Right lobe of liver (tissue), 6 donors: ENCODE data around the gene DNAH14. TPM values are rescaled to one million over a fixed set of nuclear protein-coding genes. Genes with fewer than 3 reads are reported as not detected.
A peak's percentile ranks its signal among the peaks of the same experiment; 100 is the strongest.

Experiments used
- ATAC-seq, 4 donors: fragments of 200-7000 bp; cut with Tn5 transposase; one replicate each; pipeline ENCODE4 v1.9.1; 2020; ENCODE audit warnings: mild to moderate bottlenecking in 4 of 4, moderate library complexity in 4 of 4
- DNase-seq, 3 donors: peaks; one replicate each; pipeline ENCODE4 v3.0.0-alpha.2; 2020
- H3K27ac ChIP-seq, 3 donors: fragments of 200-600 bp; one replicate each; pipeline ENCODE4 v1.8.0; 2022
- H3K27me3 ChIP-seq, 2 donors: fragments of 200-600 bp; one replicate each; pipeline ENCODE4 v1.8.0; 2022
- H3K36me3 ChIP-seq, 4 donors: fragments of 200-600 bp; sonication (generic) in 1 of 4; one replicate each; pipeline versions ENCODE4 v1.5.1 to v1.8.0; 2017 to 2022; ENCODE audit warnings: control low read depth in 1 of 4
- H3K4me1 ChIP-seq, 4 donors: fragments of 200-600 bp; sonication (generic) in 1 of 4; one replicate each; pipeline versions ENCODE4 v1.5.1 to v1.8.0; 2017 to 2022; ENCODE audit warnings: control low read depth in 1 of 4
- H3K4me3 ChIP-seq, 3 donors: fragments of 200-600 bp; one replicate each; pipeline ENCODE4 v1.8.0; 2022
- H3K9me3 ChIP-seq, 4 donors: fragments of 200-600 bp; sonication (generic) in 1 of 4; one replicate each; pipeline versions ENCODE4 v1.5.1 to v1.8.0; 2017 to 2022; ENCODE audit warnings: control low read depth in 1 of 4
- POLR2A ChIP-seq: fragments of 450-650 bp; IDR thresholded peaks from one replicate; pipeline ENCODE4 v1.6.1; 2017; ENCODE audit warnings: antibody characterized with exemption, mild to moderate bottlenecking
- WGBS: methylation state at CpG from one replicate; pipeline ENCODE4 v1.1.6; 2018; ENCODE audit warnings: low coverage, low lambda C conversion rate; ENCODE audit not compliant: insufficient coverage; ENCODE audit errors: missing lambda C conversion rate; 5-methylcytosine and 5-hydroxymethylcytosine counted together
- intact Hi-C, 2 donors: fragments of 100-400 bp; cut with DNase I; formaldehyde crosslinking; loops; one replicate each; pipeline versions ENCODE4 v1.11.2 to v1.14.1; 2022
- total RNA-seq, 6 experiments: library from RNA; depleted of rRNA in 2 of 6; stranded (reverse); fragments of >200 nt in 2 of 6; fragmentation: NEBNext Ultra II Directional in 3 of 6; extraction: Animal tissue kit (Norgen Biotek cat#: 25700) in 3 of 6; gene quantifications; one replicate each; pipeline versions ENCODE4 v1.1.0 to v1.2.4, GENCODE V29; 2016 to 2023
- TF ChIP-seq, protein P1 (sequence below), 4 donors: fragments of 200-600 bp in 3 of 4; fragments of 450-650 bp in 1 of 4; IDR thresholded peaks; one replicate each; pipeline versions ENCODE4 v1.5.1 to v1.8.0; 2016 to 2022; ENCODE audit warnings: antibody characterized with exemption in 4 of 4, mild to moderate bottlenecking in 2 of 4
- donor health status: DM: no; HTN: yes; CAD: no.
- donor health status: DM: no; HTN: no; CAD: no.
- donor health status: DM: no; HTN: no; CAD: no.
- donor health status: DM: no; HTN: yes; CAD: no.
- donor health status: DM: no; HTN: yes; CAD: no.

The DNAH14 gene
- total RNA-seq, 6 experiments from 2014 or later = 8.0 to 17.1 (median 9.7) TPM

DNA sequence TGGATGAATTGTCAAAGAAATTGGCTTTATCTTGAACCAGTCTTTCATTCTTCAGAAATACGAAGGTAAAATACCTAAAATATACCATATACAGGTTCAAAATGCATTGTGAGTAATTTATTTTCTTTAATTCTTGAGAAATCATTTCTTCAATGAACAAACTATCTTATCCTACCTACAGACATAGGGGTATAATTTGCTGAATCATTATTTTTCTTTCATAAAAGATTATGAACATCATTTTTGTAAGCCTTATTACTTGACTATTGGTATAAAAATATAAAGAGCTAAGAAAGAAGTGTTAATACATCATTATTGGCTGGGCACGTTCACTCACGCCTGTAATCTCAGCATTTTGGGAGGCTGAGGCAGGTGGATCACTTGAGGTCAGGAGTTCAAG, 167.7 kb downstream of the DNAH14 start:
- DNase-seq (no peak), ATAC-seq (no peak)
- Histone ChIP-seq H3K4me3 (no peak overlapping the region), H3K36me3 (no peaks in the 10 kb centered on the region), H3K9me3 (no peaks in the 10 kb centered on the region), H3K27me3 (no peaks in the 10 kb centered on the region), H3K27ac (no peak overlapping the region), H3K4me1 (no peaks in the 10 kb centered on the region)
- TF ChIP-seq, protein P1, sequence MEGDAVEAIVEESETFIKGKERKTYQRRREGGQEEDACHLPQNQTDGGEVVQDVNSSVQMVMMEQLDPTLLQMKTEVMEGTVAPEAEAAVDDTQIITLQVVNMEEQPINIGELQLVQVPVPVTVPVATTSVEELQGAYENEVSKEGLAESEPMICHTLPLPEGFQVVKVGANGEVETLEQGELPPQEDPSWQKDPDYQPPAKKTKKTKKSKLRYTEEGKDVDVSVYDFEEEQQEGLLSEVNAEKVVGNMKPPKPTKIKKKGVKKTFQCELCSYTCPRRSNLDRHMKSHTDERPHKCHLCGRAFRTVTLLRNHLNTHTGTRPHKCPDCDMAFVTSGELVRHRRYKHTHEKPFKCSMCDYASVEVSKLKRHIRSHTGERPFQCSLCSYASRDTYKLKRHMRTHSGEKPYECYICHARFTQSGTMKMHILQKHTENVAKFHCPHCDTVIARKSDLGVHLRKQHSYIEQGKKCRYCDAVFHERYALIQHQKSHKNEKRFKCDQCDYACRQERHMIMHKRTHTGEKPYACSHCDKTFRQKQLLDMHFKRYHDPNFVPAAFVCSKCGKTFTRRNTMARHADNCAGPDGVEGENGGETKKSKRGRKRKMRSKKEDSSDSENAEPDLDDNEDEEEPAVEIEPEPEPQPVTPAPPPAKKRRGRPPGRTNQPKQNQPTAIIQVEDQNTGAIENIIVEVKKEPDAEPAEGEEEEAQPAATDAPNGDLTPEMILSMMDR (IDR thresholded peaks at IDR 0.05) = no peak
- no peak for TF ChIP-seq POLR2A
- WGBS = 69% methylated on average over 3 of the region's 3 CpGs
- intact Hi-C loops = no loop called here

DNA sequence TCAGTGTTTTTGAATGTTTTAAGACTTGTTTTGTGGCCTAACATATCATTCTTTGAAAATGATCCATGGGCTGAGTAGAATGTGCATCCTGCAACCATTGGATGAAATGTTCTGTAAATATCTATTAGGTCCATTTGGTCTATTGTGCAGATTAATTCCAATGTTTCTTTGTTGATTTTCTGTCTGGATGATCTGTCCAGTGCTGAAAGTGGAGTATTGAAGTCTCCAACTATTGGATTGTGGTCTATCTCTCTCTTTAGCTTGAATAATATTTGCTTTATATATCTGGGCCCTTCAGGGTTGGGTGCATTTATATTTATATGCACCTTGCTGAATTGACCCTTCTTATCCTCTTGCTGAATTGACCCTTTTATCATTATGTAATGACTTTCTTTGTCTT, 181.5 kb downstream of the DNAH14 start:
- TF ChIP-seq POLR2A = no peak
- TF ChIP-seq, protein P1 (IDR thresholded peaks at IDR 0.05) = no peak
- ATAC-seq = no peak
- intact Hi-C loops = no loop called here

DNA sequence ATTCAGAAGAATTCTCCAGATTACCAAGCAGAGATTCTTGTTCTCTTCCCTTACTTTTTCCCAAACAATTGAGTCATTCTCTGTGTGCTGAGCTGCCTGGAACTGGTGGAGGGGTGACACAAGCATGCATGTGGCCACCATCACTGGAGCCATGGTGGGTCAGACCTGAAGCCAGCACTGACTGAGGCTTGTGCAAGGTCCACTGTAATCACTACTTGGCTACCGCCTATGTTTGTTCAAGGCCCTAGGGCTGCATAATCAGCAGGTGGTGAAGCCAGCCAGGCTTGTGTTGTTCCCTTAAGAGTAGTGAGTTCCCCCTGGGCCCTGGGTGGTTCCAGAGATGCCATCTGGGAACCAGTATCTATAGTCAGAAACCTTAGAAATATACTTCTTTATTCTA, 183.8 kb downstream of the DNAH14 start:
- H3K4me1 ChIP-seq = no peaks in the 10 kb centered on the region
- TF ChIP-seq, protein P1 (IDR thresholded peaks at IDR 0.05) = no peak
- no peak for TF ChIP-seq POLR2A
- H3K9me3 ChIP-seq = no peaks in the 10 kb centered on the region
- peak; percentile 51 to 94 (median 65) for ATAC-seq
- no CpG with 5 or more reads among the region's 1 CpG for WGBS
- intact Hi-C loops = no loop called here
- no peaks in the 10 kb centered on the region for H3K27me3 ChIP-seq
- no peaks in the 10 kb centered on the region for H3K36me3 ChIP-seq
- H3K4me3 ChIP-seq = no peak overlapping the region
- peak in 1 of 3 donors; percentile 23 for DNase-seq
- no peak overlapping the region for H3K27ac ChIP-seq

More for the DNA sequence above, 181.5 kb downstream of the DNAH14 start:
- Histone ChIP-seq H3K27ac (no peak overlapping the region), H3K9me3 (no peaks in the 10 kb centered on the region), H3K27me3 (no peaks in the 10 kb centered on the region), H3K4me1 (no peaks in the 10 kb centered on the region), H3K36me3 (no peaks in the 10 kb centered on the region), H3K4me3 (no peak overlapping the region)
- no peak for DNase-seq

DNA sequence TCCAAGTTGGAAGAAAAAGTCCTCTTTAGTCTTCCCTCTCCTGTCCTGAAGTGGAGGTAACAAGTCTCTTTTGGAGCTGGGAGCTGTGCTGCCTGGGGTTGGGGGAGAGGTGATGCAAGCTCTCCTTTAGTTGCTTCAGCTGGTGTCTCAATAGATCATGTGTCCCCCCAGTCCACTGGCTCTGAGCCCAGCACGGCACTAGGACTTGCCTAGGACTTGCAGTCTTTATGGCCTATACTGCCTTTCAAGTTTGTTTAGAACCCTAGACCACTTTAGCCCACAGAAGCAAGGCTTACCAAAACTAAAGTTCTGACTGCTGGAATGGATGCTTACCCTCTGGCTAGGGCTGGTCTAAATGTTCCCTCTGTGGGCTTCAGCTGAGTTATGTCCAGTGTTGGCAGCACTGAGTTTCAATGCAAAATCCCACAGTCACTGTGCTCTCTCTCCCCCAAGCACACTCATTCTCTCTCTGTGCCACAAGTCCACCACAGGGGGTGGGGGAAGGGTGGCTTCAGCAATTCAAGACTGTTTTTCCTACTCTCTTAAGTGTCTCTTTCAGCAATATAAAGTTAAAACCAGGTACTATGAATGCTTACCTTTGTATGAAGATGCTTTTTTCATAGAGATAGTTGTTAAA, 185.0 kb downstream of the DNAH14 start:
- no peak for TF ChIP-seq POLR2A
- TF ChIP-seq, protein P1 (IDR thresholded peaks at IDR 0.05) = no peak
- no peak overlapping the region for H3K4me3 ChIP-seq
- WGBS = 20% methylated on average over 1 of the region's 1 CpG
- intact Hi-C loops = no loop called here
- no peaks in the 10 kb centered on the region for H3K9me3 ChIP-seq
- no peak for ATAC-seq
- no peak overlapping the region for H3K27ac ChIP-seq
- no peaks in the 10 kb centered on the region for H3K4me1 ChIP-seq
- H3K36me3 ChIP-seq = no peaks in the 10 kb centered on the region
- DNase-seq = no peak
- no peaks in the 10 kb centered on the region for H3K27me3 ChIP-seq

DNA sequence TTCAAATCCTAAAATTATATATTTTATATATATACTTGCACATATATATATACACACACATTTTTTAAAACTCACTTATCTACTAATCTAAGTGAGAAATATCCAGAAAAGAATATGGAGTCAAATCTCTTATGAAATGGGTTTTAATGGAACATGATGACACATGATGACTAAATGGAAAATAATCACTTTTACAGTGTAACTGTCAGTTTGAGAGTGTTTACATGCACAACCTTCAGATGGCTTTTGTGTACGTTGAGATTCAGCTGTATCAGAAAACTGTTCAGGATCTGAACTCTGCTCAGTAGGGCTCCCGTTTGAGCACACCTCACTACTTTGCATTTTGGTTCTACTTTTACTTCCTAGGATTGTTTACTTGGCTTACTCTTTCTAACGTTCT, 189.8 kb downstream of the DNAH14 start:
- TF ChIP-seq, protein P1 (IDR thresholded peaks at IDR 0.05) = no peak
- TF ChIP-seq POLR2A = no peak
- Histone ChIP-seq H3K4me3 (no peak overlapping the region), H3K4me1 (no peaks in the 10 kb centered on the region), H3K36me3 (no peaks in the 10 kb centered on the region), H3K27ac (no peak overlapping the region), H3K9me3 (no peaks in the 10 kb centered on the region), H3K27me3 (no peaks in the 10 kb centered on the region)
- 46% methylated on average over 3 of the region's 3 CpGs for WGBS
- ATAC-seq (no peak), DNase-seq (no peak)
- intact Hi-C loops = no loop called here
